ENCODE data around the gene NSDHL.

The NSDHL gene

GRCh38 chrX:152850465-152850864 is 19.6 kb downstream of the NSDHL start:
- TF ChIP-seq CTCF (IDR thresholded peaks at IDR 0.05): no peak

GRCh38 chrX:152853986-152854385 is 23.1 kb downstream of the NSDHL start:
- TF ChIP-seq CTCF (IDR thresholded peaks at IDR 0.05): no peak

- no peak for TF ChIP-seq CTCF (IDR thresholded peaks at IDR 0.05)
These were observed 30.3 kb downstream of the NSDHL start for GRCh38 chrX:152861116-152861515.

- TF ChIP-seq CTCF (IDR thresholded peaks at IDR 0.05): no peak
These were observed 31.0 kb downstream of the NSDHL start for GRCh38 chrX:152861826-152862225.

GRCh38 chrX:152865232-152865920 is 34.5 kb downstream of the NSDHL start:
- TF ChIP-seq CTCF (IDR thresholded peaks at IDR 0.05): no peak

- TF ChIP-seq CTCF (IDR thresholded peaks at IDR 0.05): no peak
These were observed 35.5 kb downstream of the NSDHL start for GRCh38 chrX:152866386-152866785.

GRCh38 chrX:152869972-152870371 is 39.1 kb downstream of the NSDHL start:
- TF ChIP-seq CTCF (IDR thresholded peaks at IDR 0.05): no peak; the same call in 1 of the 2 replicates

GRCh38 chrX:152871260-152871659 is 40.4 kb downstream of the NSDHL start:
- TF ChIP-seq CTCF (IDR thresholded peaks at IDR 0.05): no peak
